Stomach (tissue), 4 donors: ENCODE results near the gene PCDH15.

Experiments used
- EP300 ChIP-seq: sonication (generic); formaldehyde crosslinking; IDR thresholded peaks from one replicate; pipeline ENCODE4 v1.6.1; 2017; ENCODE audit warnings: antibody characterized with exemption
- POLR2A ChIP-seq, 4 donors: fragments of 450-650 bp; IDR thresholded peaks; one replicate each; pipeline ENCODE4 v1.6.1; 2016; ENCODE audit warnings: antibody characterized with exemption in 4 of 4, control low read depth in 2 of 4, mild to moderate bottlenecking in 1 of 4, moderate library complexity in 1 of 4
- POLR2AphosphoS5 ChIP-seq, 3 donors: sonication (generic); formaldehyde crosslinking; IDR thresholded peaks; one replicate each; pipeline ENCODE4 v1.6.1; 2016; ENCODE audit warnings: antibody characterized with exemption in 3 of 3
- TF ChIP-seq, protein P1 (sequence below), 7 experiments: fragments of 450-650 bp in 4 of 7; fragments of 200-600 bp in 3 of 7; sonication (generic) in 3 of 7; IDR thresholded peaks; one replicate each; pipeline ENCODE4 v1.5.1; 2016 to 2019; ENCODE audit warnings: antibody characterized with exemption in 7 of 7, control low read depth in 2 of 7, mild to moderate bottlenecking in 1 of 7

DNA sequence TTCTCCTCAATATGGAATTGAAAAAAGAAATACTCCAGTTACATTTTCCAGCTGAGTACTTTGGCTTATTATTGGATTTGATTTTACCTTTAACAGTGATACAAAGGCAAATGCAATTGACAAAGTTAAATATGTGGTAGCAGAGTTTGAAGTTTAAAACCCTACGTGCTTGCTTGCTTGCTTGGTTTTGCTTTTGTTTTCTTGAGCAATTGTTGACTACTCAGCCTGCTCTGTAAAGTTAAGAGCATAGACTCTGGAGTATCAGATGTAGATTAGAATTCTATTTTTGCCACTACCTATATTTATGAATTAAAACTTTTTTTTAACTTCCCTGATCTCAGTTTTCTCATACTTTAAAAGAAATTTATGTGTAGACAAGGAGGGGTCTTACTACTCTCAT, 51.4 kb downstream of the PCDH15 start:
- TF ChIP-seq POLR2AphosphoS5 (IDR thresholded peaks at IDR 0.05) (no peak), POLR2A (IDR thresholded peaks at IDR 0.05) (no peak), EP300 (no peak)
- TF ChIP-seq, protein P1, sequence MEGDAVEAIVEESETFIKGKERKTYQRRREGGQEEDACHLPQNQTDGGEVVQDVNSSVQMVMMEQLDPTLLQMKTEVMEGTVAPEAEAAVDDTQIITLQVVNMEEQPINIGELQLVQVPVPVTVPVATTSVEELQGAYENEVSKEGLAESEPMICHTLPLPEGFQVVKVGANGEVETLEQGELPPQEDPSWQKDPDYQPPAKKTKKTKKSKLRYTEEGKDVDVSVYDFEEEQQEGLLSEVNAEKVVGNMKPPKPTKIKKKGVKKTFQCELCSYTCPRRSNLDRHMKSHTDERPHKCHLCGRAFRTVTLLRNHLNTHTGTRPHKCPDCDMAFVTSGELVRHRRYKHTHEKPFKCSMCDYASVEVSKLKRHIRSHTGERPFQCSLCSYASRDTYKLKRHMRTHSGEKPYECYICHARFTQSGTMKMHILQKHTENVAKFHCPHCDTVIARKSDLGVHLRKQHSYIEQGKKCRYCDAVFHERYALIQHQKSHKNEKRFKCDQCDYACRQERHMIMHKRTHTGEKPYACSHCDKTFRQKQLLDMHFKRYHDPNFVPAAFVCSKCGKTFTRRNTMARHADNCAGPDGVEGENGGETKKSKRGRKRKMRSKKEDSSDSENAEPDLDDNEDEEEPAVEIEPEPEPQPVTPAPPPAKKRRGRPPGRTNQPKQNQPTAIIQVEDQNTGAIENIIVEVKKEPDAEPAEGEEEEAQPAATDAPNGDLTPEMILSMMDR (IDR thresholded peaks at IDR 0.05) = no peak
